HT1080 (cell line): Measurements from ENCODE around the gene RBM18. TPM values are rescaled to one million over a fixed set of nuclear protein-coding genes. Genes with fewer than 3 reads are reported as not detected.

Source experiments
- DNase-seq: peaks from one replicate; pipeline ENCODE4 v3.0.0-alpha.2; 2015; ENCODE audit warnings: low read depth
- total RNA-seq: library from RNA; depleted of rRNA; stranded (reverse); fragments of >200 nt; shearing (Covaris generic); gene quantifications from 2 replicates; pipeline ENCODE4 v1.2.3, GENCODE V29; 2014

Gene RBM18
- total RNA-seq, 1 experiment from 2014 or later = 12.8 TPM

- DNase-seq = no peak
Measured at GRCh38 chr9:122261469-122261881, 3.2 kb downstream of the RBM18 start.

GRCh38 chr9:122258886-122259415 is 5.7 kb downstream of the RBM18 start:
- no peak for DNase-seq

- no peak for DNase-seq
Measured at GRCh38 chr9:122256206-122256605, 8.4 kb downstream of the RBM18 start.

GRCh38 chr9:122254761-122255160 is 9.9 kb downstream of the RBM18 start:
- DNase-seq = no peak

- DNase-seq = no peak
Measured at GRCh38 chr9:122252796-122253195, 11.8 kb downstream of the RBM18 start.

GRCh38 chr9:122251351-122251750 is 13.3 kb downstream of the RBM18 start:
- DNase-seq = no peak

- peak; percentile 34 for DNase-seq
Measured at GRCh38 chr9:122248448-122248865, 16.2 kb downstream of the RBM18 start.

GRCh38 chr9:122246666-122247065 is 18.0 kb downstream of the RBM18 start:
- DNase-seq = no peak

- no peak for DNase-seq
Measured at GRCh38 chr9:122244349-122244748, 20.3 kb downstream of the RBM18 start.

- no peak for DNase-seq
Measured at GRCh38 chr9:122239722-122240121, 24.9 kb downstream of the RBM18 start.

- DNase-seq = no peak
Measured at GRCh38 chr9:122236681-122237080, 28.0 kb downstream of the RBM18 start.

- no peak for DNase-seq
Measured at GRCh38 chr9:122234022-122234748, 30.5 kb downstream of the RBM18 start.

- DNase-seq = no peak
Measured at GRCh38 chr9:122232796-122233306, 31.8 kb downstream of the RBM18 start.

- no peak for DNase-seq
Measured at GRCh38 chr9:122229485-122229837, 35.2 kb downstream of the RBM18 start.

GRCh38 chr9:122228568-122229484 is 35.8 kb downstream of the RBM18 start, which contains the start of gene LHX6:
TSS of gene LHX6 (minus strand) at chr9:122228957. CDS start at chr9:122228740, 217 bp downstream.
- DNase-seq = peak; percentile 36

- DNase-seq = no peak
Measured at GRCh38 chr9:122228191-122228567, 36.5 kb downstream of the RBM18 start.

- no peak for DNase-seq
Measured at GRCh38 chr9:122227575-122227900, 37.1 kb downstream of the RBM18 start.

- DNase-seq = no peak
Measured at GRCh38 chr9:122226758-122227574, 37.7 kb downstream of the RBM18 start.

GRCh38 chr9:122226142-122226757 is 38.4 kb downstream of the RBM18 start:
- DNase-seq = no peak

GRCh38 chr9:122225312-122226141 is 39.1 kb downstream of the RBM18 start:
- DNase-seq = no peak
